Neural progenitor cell (in vitro differentiated cells): ENCODE results near the gene TSACC.

Experiments used
- CTCF ChIP-seq: fragments of 200-600 bp; sonication (generic); IDR thresholded peaks from 2 replicates; pipeline ENCODE4 v1.5.1; 2017; ENCODE audit warnings: antibody characterized with exemption, mild to moderate bottlenecking
- EZH2 ChIP-seq: fragments of 200-600 bp; sonication (generic); IDR thresholded peaks from 2 replicates; pipeline ENCODE4 v1.6.1; 2017; ENCODE audit warnings: antibody characterized with exemption, mild to moderate bottlenecking, moderate library complexity

GRCh38 chr1:156342166-156342955 lies 4.0 kb downstream of the TSACC start:
- no peak for TF ChIP-seq CTCF
- TF ChIP-seq EZH2: no peak
